Measurements from ENCODE around the gene QSOX2.

The QSOX2 gene

GRCh38 chr9:136230773-136231172 is 14.8 kb downstream of the QSOX2 start:
- DNase-seq (ENCODE audit: low read depth in 2 of 2): no peak
- no peak for TF ChIP-seq CTCF (IDR thresholded peaks at IDR 0.05; ENCODE audit: low read depth, low read length)
- no peak overlapping the region for H3K4me3 ChIP-seq (replicated peaks in 1 of 2; ENCODE audit: low read depth in 2 of 2, low read length in 2 of 2)

GRCh38 chr9:136230365-136230764 is 15.2 kb downstream of the QSOX2 start:
- no peak for DNase-seq (ENCODE audit: low read depth in 2 of 2)
- no peak overlapping the region for H3K4me3 ChIP-seq (replicated peaks in 1 of 2; ENCODE audit: low read depth in 2 of 2, low read length in 2 of 2)

GRCh38 chr9:136229096-136230065 is 16.2 kb downstream of the QSOX2 start:
- TF ChIP-seq CTCF (IDR thresholded peaks at IDR 0.05; ENCODE audit: low read depth, low read length): no peak
- H3K4me3 ChIP-seq (replicated peaks in 1 of 2; ENCODE audit: low read depth in 2 of 2, low read length in 2 of 2): no peak overlapping the region
- DNase-seq (ENCODE audit: low read depth in 2 of 2): no peak

More at GRCh38 chr9:136230365-136230764, 15.2 kb downstream of the QSOX2 start:
- no peak for TF ChIP-seq CTCF (IDR thresholded peaks at IDR 0.05; ENCODE audit: low read depth, low read length)

- TF ChIP-seq CTCF (IDR thresholded peaks at IDR 0.05; ENCODE audit: low read depth, low read length): no peak
Measured at GRCh38 chr9:136228107-136228875, 17.3 kb downstream of the QSOX2 start.

GRCh38 chr9:136226680-136227407 is 18.8 kb downstream of the QSOX2 start:
- no peak for TF ChIP-seq CTCF (IDR thresholded peaks at IDR 0.05; ENCODE audit: low read depth, low read length)
- no peak overlapping the region for H3K4me3 ChIP-seq (replicated peaks in 1 of 2; ENCODE audit: low read depth in 2 of 2, low read length in 2 of 2)
- DNase-seq (ENCODE audit: low read depth in 2 of 2): no peak

More at GRCh38 chr9:136228107-136228875, 17.3 kb downstream of the QSOX2 start:
- peak; percentile 29 to 75 for DNase-seq (ENCODE audit: low read depth in 2 of 2)
- H3K4me3 ChIP-seq (replicated peaks in 1 of 2; ENCODE audit: low read depth in 2 of 2, low read length in 2 of 2): no peak overlapping the region

All from cardiac fibroblast (primary cell).